ENCODE results near the gene RPS6KA2.

The RPS6KA2 gene

DNA sequence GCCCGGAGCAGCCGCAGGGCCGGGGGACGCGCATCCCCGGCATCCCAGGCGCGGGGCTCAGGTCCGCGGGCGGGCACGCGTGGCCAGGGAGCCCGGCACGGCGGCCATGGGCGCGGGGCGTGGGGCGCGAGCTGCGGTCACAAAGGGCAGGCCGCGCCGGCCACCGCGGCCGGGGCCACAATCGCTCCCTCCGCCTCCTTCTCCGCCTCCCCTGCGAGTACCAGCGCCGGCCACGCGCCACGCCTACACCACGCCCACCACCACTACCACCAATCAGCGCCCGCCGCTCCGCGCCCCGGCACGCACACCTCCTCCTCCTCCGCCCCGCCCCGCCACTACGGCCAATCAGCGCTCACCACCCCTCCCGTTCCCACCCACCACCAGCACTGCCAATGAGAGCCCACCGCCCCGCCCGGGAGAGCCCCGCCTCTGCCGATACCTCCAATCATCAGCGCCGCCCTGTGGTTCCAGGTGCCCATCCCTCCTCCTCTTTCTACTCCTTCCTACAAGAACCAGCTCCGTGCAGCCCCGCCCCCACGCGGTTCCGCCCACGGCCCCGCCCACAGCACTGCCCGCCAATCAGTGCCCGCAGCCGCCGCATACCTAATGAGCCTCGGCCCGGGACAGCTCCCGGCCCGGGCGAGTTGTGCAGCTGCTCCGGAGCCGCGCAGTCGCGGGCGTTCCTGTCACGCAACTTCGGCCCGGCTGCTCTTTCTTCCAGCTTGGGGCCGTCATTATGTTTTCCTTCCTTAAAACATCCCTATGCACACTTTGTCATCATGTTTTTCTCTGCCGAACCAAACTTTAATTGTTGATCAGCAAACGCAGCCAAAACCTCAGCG, at the start of gene RPS6KA2:
TSS of gene RPS6KA2 (minus strand) at position 219 of the 842 bp plus-strand sequence. CDS start 232 bp downstream, outside the sequence.
- peak; percentile 99 to 100 for DNase-seq (ENCODE audit: low read depth in 2 of 2)

DNA sequence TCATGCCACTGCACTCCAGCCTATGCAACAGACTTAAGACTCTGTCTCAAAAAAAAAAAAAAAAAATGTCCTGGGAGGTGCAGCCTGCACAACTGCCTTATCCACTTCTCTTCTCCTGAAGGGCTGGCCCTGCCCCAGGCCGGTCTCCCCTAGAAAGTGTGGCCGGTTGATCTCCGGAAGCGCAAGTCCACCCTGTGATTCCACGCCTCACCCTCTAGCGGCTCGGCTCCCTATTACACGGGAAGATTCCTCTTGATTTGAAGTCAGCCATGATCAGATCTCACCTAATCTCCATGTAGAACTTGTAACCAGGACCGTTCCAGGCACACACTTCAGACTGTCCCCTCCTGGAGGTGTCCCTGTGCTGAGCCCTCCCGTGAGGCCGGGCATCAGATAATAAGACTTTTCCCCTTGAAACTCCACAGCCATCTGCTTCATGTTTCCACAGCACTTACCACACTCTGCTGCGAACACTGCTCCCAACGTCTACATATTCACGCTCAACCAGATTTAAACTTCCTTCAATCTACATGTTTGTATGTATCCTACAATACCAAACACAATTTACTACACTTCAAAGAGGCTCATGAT, 49.3 kb upstream of the RPS6KA2 start:
- DNase-seq (ENCODE audit: low read depth in 2 of 2): no peak

DNA sequence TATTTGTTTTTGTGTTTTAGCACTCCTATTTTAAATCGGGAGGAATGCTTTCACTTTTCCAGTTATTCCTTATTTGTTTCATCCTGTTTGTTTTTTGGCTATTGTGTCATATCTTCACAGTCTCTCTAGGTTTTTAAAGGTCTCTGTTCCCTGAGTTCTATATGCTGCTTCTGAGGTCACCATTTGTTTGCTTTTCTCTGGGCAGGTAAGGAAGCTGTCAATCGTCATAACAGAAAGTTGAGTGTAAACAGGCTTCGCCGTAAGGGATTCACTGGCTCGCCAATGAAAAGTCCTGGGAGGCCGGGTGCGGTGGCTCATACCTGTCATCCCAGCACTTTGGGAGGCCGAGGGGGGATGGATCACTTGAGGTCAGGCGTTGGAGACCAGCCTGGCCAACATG, 48.7 kb upstream of the RPS6KA2 start:
- DNase-seq (ENCODE audit: low read depth in 2 of 2): no peak

DNA sequence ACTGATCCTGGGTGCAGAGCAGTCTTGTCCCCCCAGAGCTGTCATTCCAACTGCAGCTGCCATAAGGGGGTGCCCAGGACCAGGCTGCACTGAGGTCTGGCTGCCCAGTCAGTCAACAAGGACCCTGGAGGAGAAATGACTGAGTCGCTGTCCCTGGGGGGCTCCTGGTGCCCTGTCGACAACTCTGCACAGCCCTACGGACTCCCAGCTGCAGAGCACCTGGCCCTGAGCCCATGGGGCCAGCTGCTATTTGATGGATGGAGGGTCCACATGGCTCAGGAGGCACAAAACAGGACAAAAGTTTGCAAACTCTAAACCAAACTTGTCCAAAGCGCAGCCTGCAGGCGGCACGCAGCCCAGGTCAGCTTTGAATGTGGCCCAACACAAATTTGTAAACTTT, 46.3 kb upstream of the RPS6KA2 start:
- no peak for DNase-seq (ENCODE audit: low read depth in 2 of 2)

DNA sequence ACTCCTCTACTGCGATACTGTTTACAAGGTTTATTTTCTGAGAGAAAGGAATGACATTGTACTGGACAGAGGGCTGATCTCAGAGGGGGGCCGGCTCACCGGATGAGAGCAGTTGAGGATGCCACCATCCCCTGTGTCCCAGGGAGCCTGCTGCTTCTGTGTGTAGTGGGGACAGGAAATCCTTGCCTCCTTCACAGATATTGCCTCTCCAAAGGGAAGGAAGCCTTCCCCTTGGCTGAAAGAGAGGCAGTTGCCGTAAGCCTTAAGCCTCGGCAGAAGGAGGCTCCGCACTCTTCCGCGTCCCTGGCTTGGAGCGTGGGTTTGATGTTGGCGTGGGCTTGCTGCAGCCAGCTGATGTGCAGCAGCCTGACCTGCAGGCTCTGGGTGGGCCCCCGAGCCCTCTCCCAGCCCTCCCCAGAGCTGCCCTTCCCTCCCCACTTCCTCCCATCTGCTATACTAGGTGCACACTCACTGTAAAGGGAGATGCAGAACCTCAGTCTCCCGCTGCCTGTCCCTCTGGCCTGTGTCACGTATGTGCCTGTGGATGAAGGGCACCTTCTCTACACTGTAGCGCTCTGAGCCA, 45.7 kb upstream of the RPS6KA2 start:
- no peak for DNase-seq (ENCODE audit: low read depth in 2 of 2)

DNA sequence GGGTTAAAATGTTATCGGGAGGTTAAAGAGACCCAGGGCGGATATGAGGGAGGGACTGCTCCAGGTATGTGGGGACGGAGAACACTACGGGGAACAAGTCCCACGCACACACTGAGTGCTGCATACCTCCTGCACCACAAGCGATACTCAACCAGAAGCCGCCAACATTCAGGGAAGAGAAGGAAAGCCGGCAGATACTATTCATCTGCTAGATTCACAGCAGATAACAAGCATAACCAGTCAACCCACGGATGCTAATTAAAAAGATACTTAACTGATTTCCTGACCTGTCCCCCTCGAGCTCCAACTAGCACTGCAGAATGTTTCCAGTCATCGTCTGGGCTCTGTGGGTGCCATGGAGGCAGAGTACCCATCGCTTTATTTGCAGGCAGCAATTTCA, 45.1 kb upstream of the RPS6KA2 start:
- no peak for DNase-seq (ENCODE audit: low read depth in 2 of 2)

DNA sequence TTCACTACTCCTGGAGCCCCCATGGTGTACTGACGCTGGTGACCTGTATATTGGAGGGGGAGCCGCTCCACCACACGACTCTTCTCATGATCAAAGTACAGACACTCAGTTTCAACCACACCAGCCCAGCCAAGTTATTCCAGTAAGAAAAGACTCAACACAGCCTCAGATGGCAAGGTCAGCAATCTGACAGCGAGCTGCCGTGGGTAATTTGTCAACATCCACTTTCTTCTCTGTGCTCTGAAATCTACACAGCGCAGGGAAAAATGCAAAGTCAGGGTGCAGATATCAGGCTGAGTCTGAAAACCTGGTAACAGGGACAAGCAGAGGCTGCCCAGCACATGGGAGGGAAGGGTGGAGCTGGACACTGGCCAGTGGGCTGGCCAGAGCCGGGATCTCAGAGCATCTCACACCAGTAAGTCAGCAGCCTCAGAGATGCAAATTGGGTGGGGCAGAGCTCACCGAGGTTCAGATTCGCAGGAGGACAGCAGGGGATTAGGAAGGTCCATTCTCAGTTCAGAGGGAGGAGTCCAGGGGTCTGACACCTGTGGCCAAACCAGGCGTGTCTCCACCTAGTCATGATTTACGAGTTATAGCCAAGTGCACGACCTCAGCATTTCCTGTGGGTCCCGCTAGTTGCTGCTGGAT, 44.5 kb upstream of the RPS6KA2 start:
- no peak for DNase-seq (ENCODE audit: low read depth in 2 of 2)

DNA sequence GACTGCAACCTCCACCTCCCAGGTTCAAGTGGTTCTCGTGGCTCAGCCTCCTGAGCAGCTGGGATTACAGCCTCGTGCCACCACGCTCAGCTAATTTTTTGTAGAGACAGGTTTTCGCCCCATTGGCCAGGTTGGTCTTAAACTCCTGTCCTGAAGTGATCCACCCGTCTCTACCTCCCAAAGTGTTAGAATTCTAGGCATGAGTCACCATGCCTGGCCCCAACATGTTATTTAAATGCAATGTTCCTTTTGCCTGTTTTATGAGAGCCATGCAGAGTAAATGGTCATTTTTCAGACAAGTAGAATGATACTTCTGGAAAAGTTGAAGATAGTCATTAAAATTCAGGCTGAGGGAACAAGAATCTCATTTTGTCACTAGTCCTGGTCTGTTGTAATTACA, 43.8 kb upstream of the RPS6KA2 start:
- no peak for DNase-seq (ENCODE audit: low read depth in 2 of 2)

DNA sequence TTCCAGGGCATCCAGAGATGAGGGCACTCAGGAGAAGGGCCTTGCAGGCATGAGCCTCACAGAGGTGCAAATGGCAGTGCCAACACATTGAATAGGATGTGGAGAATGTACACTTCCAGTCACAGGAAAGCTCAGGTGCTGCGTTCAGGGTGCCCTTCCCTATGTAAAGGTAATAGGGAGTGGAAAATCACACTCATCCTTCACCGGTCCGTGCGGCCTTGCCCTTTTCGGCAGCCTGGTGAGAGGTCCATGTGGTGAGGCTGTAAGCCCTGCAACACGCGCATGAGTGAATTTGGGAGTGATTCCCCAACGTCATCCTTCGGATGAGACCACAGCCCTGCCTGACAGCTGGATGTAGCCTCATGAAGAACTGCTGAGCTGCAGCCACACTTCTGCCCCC, 43.0 kb upstream of the RPS6KA2 start:
- no peak for DNase-seq (ENCODE audit: low read depth in 2 of 2)

DNA sequence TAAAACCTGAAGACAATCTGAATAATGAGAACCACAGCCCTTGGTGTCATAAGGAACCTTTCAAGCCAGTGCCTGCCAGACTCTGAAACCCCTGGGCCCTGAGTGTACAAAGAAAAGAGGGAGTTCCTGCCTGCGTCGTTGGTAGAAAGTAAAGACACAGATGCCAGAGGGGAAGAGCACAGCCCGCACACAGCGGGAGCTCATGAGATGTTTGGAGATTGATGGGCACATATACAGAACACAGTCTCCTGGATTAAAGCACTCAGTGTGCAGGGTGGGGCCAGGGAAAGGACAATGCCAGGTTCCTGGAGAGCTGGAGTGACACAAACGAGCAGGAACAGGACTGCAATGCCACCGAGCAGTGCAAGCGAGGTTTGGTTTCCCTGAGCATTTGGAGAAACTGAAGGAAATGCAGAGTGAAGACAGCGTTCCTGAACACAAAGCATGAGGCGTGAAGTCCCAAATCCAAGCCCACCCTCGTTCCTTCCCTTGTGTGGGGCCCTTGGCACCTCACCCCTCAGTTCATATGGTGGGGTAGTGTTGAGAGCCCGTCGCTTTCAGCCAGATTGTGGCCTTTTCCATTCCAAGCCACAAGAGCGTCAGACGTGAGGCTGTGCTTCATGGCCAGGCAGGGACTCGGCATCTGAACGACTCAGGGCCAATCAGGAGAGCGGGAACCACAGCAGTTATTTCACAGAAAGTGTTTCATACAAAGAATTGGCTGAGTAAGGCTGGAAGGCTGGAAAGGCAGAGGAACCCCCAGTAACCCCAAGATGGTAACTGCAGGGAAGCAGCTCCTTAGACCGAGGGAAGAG, 41.0 kb upstream of the RPS6KA2 start:
- DNase-seq (ENCODE audit: low read depth in 2 of 2): no peak

DNA sequence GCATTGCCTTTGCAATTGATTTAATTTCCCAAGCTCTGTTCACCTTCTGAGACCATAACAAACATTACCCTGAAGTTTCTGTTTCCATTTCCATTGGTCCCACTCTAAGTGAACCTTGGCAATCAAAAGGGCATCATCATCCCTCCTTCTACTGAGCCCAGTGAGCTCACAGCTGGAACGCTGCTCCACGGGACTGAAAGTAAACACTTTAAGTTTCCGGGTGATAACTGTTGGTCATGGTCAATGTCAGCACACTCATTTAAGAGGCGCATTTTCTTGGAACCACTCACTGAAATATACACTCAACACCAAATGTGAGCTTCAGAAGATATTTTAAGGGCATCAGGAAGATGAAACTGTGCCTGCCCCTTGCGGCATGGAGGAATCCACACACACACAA, 37.1 kb upstream of the RPS6KA2 start:
- DNase-seq (ENCODE audit: low read depth in 2 of 2): no peak

DNA sequence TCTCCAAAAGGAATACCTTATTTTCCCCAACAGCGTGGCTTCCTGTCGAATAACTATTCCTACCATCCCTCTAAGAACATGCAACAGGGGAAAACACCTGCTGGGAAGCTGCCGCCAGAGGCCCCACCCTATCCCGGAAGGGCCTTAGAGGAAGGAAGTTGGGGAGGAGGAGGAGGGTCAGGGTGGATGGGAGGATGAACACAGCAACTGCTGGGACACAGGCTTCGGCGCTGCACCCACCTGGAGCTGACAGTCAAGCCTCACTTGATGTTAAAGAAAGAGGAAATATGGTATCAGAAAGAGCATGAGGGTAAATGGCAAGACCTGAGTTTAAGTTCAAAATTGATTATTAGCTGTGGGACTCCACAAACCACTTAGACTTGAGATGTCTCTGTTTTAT, 36.5 kb upstream of the RPS6KA2 start:
- no peak for DNase-seq (ENCODE audit: low read depth in 2 of 2)

DNA sequence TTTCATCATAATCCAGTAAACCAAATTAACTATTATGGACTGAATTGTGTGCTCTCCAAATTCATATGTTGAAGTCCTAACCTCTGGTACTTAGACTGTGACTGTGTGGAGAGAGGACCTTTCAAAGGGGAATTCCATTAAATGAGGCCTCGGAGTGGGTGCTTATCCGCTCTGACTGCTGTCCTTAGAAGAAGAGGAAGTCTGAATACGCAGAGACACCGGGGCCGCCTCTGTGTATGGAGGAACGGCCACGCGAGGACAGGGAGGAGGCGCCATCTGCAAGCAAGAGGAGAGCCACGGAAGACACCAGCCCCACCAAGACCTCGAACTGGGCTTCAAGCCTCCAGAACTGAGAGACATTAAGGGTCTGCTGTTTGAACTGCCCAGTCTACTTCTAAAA, 35.6 kb upstream of the RPS6KA2 start:
- no peak for DNase-seq (ENCODE audit: low read depth in 2 of 2)

DNA sequence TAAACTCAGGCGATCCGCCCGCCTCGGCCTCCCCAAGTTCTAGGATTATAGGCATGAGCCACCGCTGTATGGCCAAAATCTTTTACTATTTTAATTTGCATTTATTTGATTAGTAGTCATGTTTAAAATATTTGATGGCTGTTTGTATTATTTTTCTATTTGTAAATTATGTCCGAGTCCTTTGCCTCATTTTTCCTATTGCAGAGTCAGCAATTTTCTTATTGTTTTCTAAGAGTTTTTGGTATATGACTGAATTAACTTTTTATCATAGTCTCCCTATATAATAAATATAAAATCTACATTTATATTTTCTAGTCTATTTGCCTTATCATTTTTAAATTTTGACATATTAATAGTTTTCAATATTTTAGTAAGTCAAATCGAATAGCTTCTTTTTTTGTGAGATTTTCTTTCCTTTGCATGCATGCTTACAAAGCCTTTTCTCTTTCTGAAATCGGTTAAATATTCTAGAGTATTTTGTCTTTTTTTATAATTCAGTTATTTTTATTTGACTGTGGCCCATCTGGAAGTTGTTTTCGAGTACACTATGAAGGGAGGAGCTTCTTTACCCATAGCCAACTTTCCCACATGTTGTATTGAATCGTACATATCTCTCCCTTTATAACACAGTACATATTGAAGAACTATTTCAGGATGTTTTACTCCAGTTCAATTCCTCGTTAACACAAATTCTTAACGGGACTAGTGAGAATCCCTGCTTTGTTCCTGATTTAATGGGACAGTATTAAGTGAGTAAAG, 34.5 kb upstream of the RPS6KA2 start:
- DNase-seq (ENCODE audit: low read depth in 2 of 2): no peak

DNA sequence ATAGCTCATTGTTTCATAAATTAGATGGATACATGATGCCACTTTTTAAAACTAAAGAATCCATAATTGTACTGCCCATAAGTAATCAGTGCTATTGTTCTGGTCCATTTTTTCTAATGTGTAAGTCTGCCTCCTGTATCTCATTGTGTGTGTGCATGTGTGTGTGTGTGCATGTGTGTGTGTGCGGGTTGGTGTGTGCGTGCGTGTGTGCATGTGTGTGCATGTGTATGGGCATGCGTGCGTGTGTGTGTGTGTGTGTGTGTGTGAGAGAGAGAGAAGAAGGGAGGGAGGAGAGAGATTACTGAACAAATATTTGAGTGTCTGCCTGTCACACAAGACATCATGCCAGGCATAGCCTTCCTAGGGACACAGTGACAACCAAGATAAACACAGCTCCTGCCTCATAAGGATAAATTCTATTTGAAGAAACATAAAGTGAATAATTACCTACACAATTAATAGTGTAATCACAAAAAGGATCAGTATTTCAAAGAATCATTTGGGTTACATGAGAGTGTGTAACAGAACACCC, 33.2 kb upstream of the RPS6KA2 start:
- DNase-seq (ENCODE audit: low read depth in 2 of 2): no peak

DNA sequence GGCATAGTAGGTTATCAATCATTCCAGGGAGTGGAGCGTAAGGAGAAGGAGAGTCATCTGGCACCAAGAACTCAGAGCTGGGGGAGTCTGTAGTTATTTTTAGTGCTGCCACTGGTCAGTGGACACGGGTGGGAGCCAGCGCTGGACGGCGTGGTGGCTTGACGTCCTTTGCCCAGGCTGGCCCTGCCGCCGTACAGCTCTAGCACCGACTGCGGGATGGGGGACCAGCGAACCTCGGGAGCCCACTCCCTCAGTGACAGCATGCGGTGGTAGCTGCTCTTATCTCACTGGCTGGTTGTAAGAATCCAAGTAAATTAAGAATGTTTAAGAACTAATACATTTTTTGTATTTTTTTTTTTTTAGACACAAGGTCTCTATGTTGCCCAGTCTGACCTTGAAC, 32.5 kb upstream of the RPS6KA2 start:
- DNase-seq (ENCODE audit: low read depth in 2 of 2): no peak

DNA sequence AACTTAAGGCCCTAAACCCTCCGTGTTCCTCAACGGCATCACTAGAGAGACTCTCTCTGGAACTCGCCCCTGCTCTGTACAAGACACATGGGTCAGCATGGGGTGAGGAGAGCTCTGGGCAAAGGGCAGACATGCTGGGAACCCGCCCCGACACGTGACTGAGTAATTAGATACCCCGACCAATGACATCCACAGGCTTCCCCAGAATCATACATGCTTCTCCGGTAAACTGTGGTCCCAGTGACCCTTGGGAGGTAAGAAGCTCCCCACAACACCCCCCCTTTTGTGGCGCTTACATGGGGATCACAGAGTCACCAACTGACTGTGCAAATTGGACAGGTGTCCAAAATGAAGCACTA, 31.7 kb upstream of the RPS6KA2 start:
- no peak for DNase-seq (ENCODE audit: low read depth in 2 of 2)

DNA sequence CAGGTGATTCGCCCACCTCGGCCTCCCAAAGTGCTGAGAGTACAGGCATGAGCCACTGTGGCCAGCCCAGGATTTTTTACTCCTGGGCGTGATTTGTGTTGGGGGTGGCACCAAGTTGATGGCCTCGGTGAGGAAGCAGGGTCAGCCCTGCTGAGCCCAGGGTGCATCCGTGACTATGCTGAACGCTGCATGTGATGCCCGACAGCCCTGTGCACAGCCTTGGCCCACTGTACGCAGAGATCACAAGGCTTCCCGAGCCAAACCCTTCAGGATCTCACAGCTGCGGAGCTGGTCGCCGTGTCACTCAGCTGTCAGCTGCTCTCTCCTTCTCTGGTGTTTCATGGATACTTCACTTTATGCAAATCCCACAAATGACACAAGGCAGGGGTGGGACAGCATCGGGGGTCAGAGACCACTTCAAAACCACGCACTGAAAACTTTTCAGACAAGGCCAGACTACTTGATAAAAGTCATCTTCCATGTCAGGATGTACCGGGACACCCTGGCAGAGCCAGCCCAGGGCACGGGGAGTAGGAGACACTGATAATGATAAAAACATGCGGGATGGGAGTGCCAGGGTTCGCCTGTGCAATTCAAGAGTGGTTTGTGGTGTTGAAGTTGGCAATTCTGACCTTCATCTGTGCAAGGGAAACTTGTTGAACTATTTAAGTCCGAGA, 31.2 kb upstream of the RPS6KA2 start:
- DNase-seq (ENCODE audit: low read depth in 2 of 2): no peak

DNA sequence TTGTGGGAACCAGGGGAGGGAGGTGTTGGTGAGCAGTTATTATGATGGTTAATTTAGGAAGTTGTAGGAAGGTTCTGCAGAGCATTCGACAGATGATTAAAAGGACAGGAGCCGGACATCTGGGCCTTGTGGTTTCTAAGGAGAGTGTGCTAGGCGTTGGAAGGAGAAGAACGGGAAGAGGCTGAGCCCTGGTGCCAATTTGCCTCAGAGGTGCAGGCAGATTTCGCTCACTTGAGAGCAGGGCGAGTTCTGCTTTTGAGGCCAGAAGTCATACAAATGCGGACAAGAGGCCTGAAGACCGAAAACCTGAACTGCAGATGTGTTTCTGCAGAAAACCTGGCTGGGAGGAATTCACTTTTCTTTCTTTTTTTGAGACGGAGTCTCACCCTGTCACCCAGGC, 30.5 kb upstream of the RPS6KA2 start:
- no peak for DNase-seq (ENCODE audit: low read depth in 2 of 2)

Measured in stimulated activated CD8-positive, alpha-beta memory T cell treated with anti-CD3 and anti-CD28 coated beads, Interleukin-7, amount 100 ng/mL, for 4 hours (primary cell).